H1 (cell line): ENCODE data around the gene CYP4B1. TPM values are rescaled to one million over a fixed set of nuclear protein-coding genes. Genes with fewer than 3 reads are reported as not detected.

Source experiments
- CTCF ChIA-PET: fragments of 300-600 bp; sonication (Branson Sonifier 250); formaldehyde crosslinking; loops from one replicate; lab custom pipeline; 2021; ENCODE audit not compliant: partially characterized antibody; lab: Charles Lee
- POLR2A ChIA-PET: fragments of 300-600 bp; sonication (Branson Sonifier 250); formaldehyde crosslinking; loops from one replicate; lab custom pipeline; 2021; ENCODE audit warnings: inconsistent platforms; ENCODE audit not compliant: partially characterized antibody; lab: Charles Lee
- DNase-seq, 2 experiments: peaks; one replicate each; pipeline versions ENCODE4 v3.0.0 to v3.0.0-alpha.2; 2010 to 2022; ENCODE audit warnings: low spot score in 2 of 2, low read depth in 1 of 2, mixed read lengths in 1 of 2
- FAIRE-seq: peaks from 2 replicates; lab custom pipeline; 2011; peaks lifted over from hg19 to GRCh38; lab: Jason Lieb, UNC
- H2AFZ ChIP-seq: 2 replicates; pipeline ENCODE4 v1.8.1; 2012; ENCODE audit warnings: low read length, inconsistent platforms
- H2AK5ac ChIP-seq: 2 replicates; pipeline ENCODE4 v1.6.1; 2013; ENCODE audit warnings: low read depth, low read length
- H2BK120ac ChIP-seq: replicated peaks from 2 replicates; pipeline ENCODE3; 2013; ENCODE audit warnings: low read depth, low read length, inconsistent platforms
- H2BK12ac ChIP-seq: 2 replicates; pipeline ENCODE4 v1.6.1; 2013; ENCODE audit warnings: low read depth, low read length
- H2BK15ac ChIP-seq: 2 replicates; pipeline ENCODE4 v1.6.1; 2013; ENCODE audit warnings: low read length
- H2BK20ac ChIP-seq: 2 replicates; pipeline ENCODE4 v1.6.1; 2013; ENCODE audit warnings: low read length
- H2BK5ac ChIP-seq: 2 replicates; pipeline ENCODE4 v1.6.1; 2013; ENCODE audit warnings: low read depth, low read length
- H3K14ac ChIP-seq: 2 replicates; pipeline ENCODE4 v1.6.1; 2013; ENCODE audit warnings: inconsistent platforms; ENCODE audit not compliant: insufficient read length
- H3K18ac ChIP-seq: 2 replicates; pipeline ENCODE4 v1.6.1; 2013; ENCODE audit warnings: low read length; ENCODE audit errors: extremely low read depth
- H3K23ac ChIP-seq: 2 replicates; pipeline ENCODE4 v1.6.1; 2013; ENCODE audit warnings: inconsistent platforms; ENCODE audit not compliant: insufficient read length
- H3K23me2 ChIP-seq: 2 replicates; pipeline ENCODE4 v1.6.1; 2013; ENCODE audit warnings: low read depth, low read length
- H3K27ac ChIP-seq: 2 replicates; pipeline ENCODE4 v1.6.1; 2011; ENCODE audit warnings: low read depth, low read length, inconsistent platforms
- H3K27me3 ChIP-seq, 4 experiments: replicated peaks in 1 of 4; 1 replicate in 1 of 4; 2 replicates in 3 of 4; pipeline versions ENCODE4 v1.6.1 to v1.8.1; 2011 to 2013; ENCODE audit warnings: low read length in 3 of 4, mild to moderate bottlenecking in 3 of 4, inconsistent platforms in 2 of 4, mixed read lengths in 2 of 4, moderate library complexity in 1 of 4; ENCODE audit not compliant: control insufficient read depth in 3 of 4, insufficient read depth in 3 of 4; ENCODE audit errors: extremely low read depth in 1 of 4
- H3K36me3 ChIP-seq, 4 experiments: 2 replicates each; pipeline versions ENCODE4 v1.6.1 to v1.8.1; 2011 to 2013; ENCODE audit warnings: mild to moderate bottlenecking in 4 of 4, low read length in 3 of 4, moderate library complexity in 2 of 4, control low read depth in 1 of 4, inconsistent platforms in 1 of 4; ENCODE audit not compliant: insufficient read depth in 4 of 4, control insufficient read depth in 2 of 4
- H3K4ac ChIP-seq: replicated peaks from 2 replicates; pipeline ENCODE3; 2013; ENCODE audit warnings: low read length, low read depth, mixed read lengths, inconsistent platforms; ENCODE audit not compliant: insufficient read length
- H3K4me1 ChIP-seq, 4 experiments: replicated peaks in 1 of 4; 1 replicate in 1 of 4; 2 replicates in 3 of 4; pipeline versions ENCODE4 v1.6.1 to v1.8.1; 2011 to 2013; ENCODE audit warnings: low read length in 3 of 4, inconsistent platforms in 2 of 4, mixed read lengths in 1 of 4; ENCODE audit not compliant: insufficient read depth in 4 of 4, control insufficient read depth in 3 of 4
- H3K4me2 ChIP-seq, 2 experiments: 2 replicates each; pipeline versions ENCODE4 v1.6.1 to v1.8.1; 2011 to 2013; ENCODE audit warnings: low read depth in 2 of 2, low read length in 2 of 2, control low read depth in 1 of 2, inconsistent platforms in 1 of 2, mild to moderate bottlenecking in 1 of 2; ENCODE audit not compliant: insufficient read depth in 1 of 2
- H3K4me3 ChIP-seq, 4 experiments: fragments of 200-600, 300-600 bp in 1 of 4; sonication (generic), shearing (Covaris generic), sonication (Bioruptor Twin) in 1 of 4; 2 replicates each; pipeline versions ENCODE4 v1.5.1 to v1.8.1; 2011 to 2016; ENCODE audit warnings: low read length in 4 of 4, low read depth in 3 of 4, control low read depth in 2 of 4, inconsistent platforms in 2 of 4, mild to moderate bottlenecking in 2 of 4, mixed read lengths in 1 of 4, moderate library complexity in 1 of 4; ENCODE audit not compliant: insufficient read depth in 2 of 4; ENCODE audit errors: extremely low read depth in 1 of 4
- H3K56ac ChIP-seq: replicated peaks from 2 replicates; pipeline ENCODE3; 2013; ENCODE audit warnings: low read depth, mild to moderate bottlenecking, mixed read lengths, low read length, inconsistent platforms; ENCODE audit not compliant: insufficient read length
- H3K79me1 ChIP-seq: 2 replicates; pipeline ENCODE4 v1.6.1; 2013; ENCODE audit warnings: low read depth, low read length, control low read depth
- H3K79me2 ChIP-seq, 2 experiments: 2 replicates each; pipeline versions ENCODE4 v1.6.1 to v1.8.1; 2012 to 2013; ENCODE audit warnings: low read length in 2 of 2, mild to moderate bottlenecking in 2 of 2, inconsistent platforms in 1 of 2; ENCODE audit not compliant: insufficient read depth in 2 of 2, control insufficient read depth in 1 of 2
- H3K9ac ChIP-seq, 4 experiments: replicated peaks in 1 of 4; 1 replicate in 1 of 4; 2 replicates in 3 of 4; pipeline versions ENCODE4 v1.6.1 to v1.8.1; 2011 to 2013; ENCODE audit warnings: low read depth in 3 of 4, low read length in 3 of 4, control low read depth in 2 of 4, mild to moderate bottlenecking in 2 of 4, moderate library complexity in 2 of 4, inconsistent platforms in 1 of 4; ENCODE audit errors: extremely low read depth in 1 of 4
- H3K9me3 ChIP-seq, 2 experiments: 2 replicates each; pipeline versions ENCODE4 v1.6.1 to v1.8.1; 2012 to 2013; ENCODE audit warnings: mild to moderate bottlenecking in 2 of 2, moderate library complexity in 2 of 2, control low read depth in 1 of 2, inconsistent platforms in 1 of 2, low read depth in 1 of 2, low read length in 1 of 2, mixed read lengths in 1 of 2; ENCODE audit not compliant: insufficient read depth in 2 of 2
- H4K20me1 ChIP-seq, 2 experiments: replicated peaks in 1 of 2; 2 replicates each; pipeline versions ENCODE3 to v1.8.1; 2011 to 2013; ENCODE audit warnings: inconsistent platforms in 2 of 2, low read length in 2 of 2, mild to moderate bottlenecking in 1 of 2; ENCODE audit not compliant: insufficient read depth in 2 of 2, control insufficient read depth in 1 of 2
- H4K5ac ChIP-seq: 2 replicates; pipeline ENCODE4 v1.6.1; 2013; ENCODE audit warnings: low read length, low read depth, mixed read lengths, inconsistent platforms; ENCODE audit not compliant: insufficient read length
- H4K8ac ChIP-seq: 2 replicates; pipeline ENCODE4 v1.8.0; 2013; ENCODE audit warnings: mild to moderate bottlenecking, moderate library complexity, low read length, inconsistent platforms; ENCODE audit not compliant: insufficient read depth; ENCODE audit errors: extremely low read depth
- H4K91ac ChIP-seq: replicated peaks from 2 replicates; pipeline ENCODE3; 2013; ENCODE audit warnings: low read length, mixed read lengths, inconsistent platforms; ENCODE audit not compliant: insufficient read length
- ASH2L ChIP-seq: fragments of 200-600, 300-600 bp; sonication (generic); IDR thresholded peaks from one replicate; pipeline ENCODE4 v1.7.1; 2017; ENCODE audit warnings: low read length
- CREB1 ChIP-seq: IDR thresholded peaks from 2 replicates; pipeline ENCODE4 v1.6.1; 2012; ENCODE audit warnings: inconsistent platforms
- EGR1 ChIP-seq: IDR thresholded peaks from 2 replicates; pipeline ENCODE4 v1.6.1; 2011; ENCODE audit warnings: low read depth, low read length, borderline replicate concordance
- GABPA ChIP-seq: IDR thresholded peaks from 2 replicates; pipeline ENCODE4 v1.6.1; 2011; ENCODE audit warnings: mild to moderate bottlenecking, low read length, moderate library complexity, borderline replicate concordance; ENCODE audit not compliant: insufficient read depth
- HDAC6 ChIP-seq: IDR thresholded peaks from one replicate; pipeline ENCODE4 v1.7.1; 2012; ENCODE audit warnings: low read depth, mild to moderate bottlenecking, inconsistent platforms, low read length, moderate library complexity
- NANOG ChIP-seq: IDR thresholded peaks from 2 replicates; pipeline ENCODE4 v1.6.1; 2011; ENCODE audit warnings: low read length, low read depth, mild to moderate bottlenecking, inconsistent platforms; ENCODE audit not compliant: insufficient read depth, poor library complexity, severe bottlenecking
- PHF8 ChIP-seq: fragments of 200-600 bp; sonication (generic); conservative IDR thresholded peaks from 2 replicates; pipeline ENCODE4 v1.7.1; 2012; ENCODE audit warnings: low read depth, mild to moderate bottlenecking, inconsistent platforms, low read length, moderate library complexity
- RNF2 ChIP-seq: fragments of 200-900, 300-1000 bp; sonication (generic); IDR thresholded peaks from 2 replicates; pipeline ENCODE4 v1.7.1; 2016; ENCODE audit warnings: borderline replicate concordance, low read depth, mild to moderate bottlenecking, antibody characterized with exemption, low read length; ENCODE audit not compliant: poor library complexity, severe bottlenecking; ENCODE audit errors: missing control alignments
- RXRA ChIP-seq: IDR thresholded peaks from 2 replicates; pipeline ENCODE4 v1.6.1; 2011; ENCODE audit warnings: low read depth, mild to moderate bottlenecking, low read length, moderate library complexity; ENCODE audit not compliant: insufficient read depth
- SIN3A ChIP-seq, 2 experiments: IDR thresholded peaks in 1 of 2; conservative IDR thresholded peaks in 1 of 2; 2 replicates each; pipeline ENCODE4 v1.6.1; 2011 to 2012; ENCODE audit warnings: low read length in 2 of 2, improper control_type of control experiment in 1 of 2, low read depth in 1 of 2, mild to moderate bottlenecking in 1 of 2
- TAF7 ChIP-seq: optimal IDR thresholded peaks from 2 replicates; pipeline ENCODE3; 2011; ENCODE audit warnings: low read depth, mild to moderate bottlenecking, inconsistent platforms, low read length, moderate library complexity, borderline replicate concordance
- YY1 ChIP-seq: IDR thresholded peaks from 2 replicates; pipeline ENCODE4 v1.6.1; 2011; ENCODE audit warnings: low read depth, mild to moderate bottlenecking, low read length
- ZNF274 ChIP-seq: IDR thresholded peaks from 2 replicates; pipeline ENCODE4 v1.7.0; 2012; ENCODE audit warnings: low read length, borderline replicate concordance; ENCODE audit errors: extremely low read depth
- WGBS, 2 experiments: shearing (Covaris generic) in 1 of 2; methylation state at CpG; one replicate each; pipeline versions ENCODE4 v1.1.6 to v1.1.7; 2013 to 2015; ENCODE audit warnings: low lambda C conversion rate in 2 of 2, mixed read lengths in 2 of 2, inconsistent platforms in 1 of 2, low coverage in 1 of 2, missing lambda C conversion rate in 1 of 2; ENCODE audit not compliant: insufficient replicate concordance in 2 of 2, insufficient coverage in 1 of 2, insufficient read length in 1 of 2; ENCODE audit errors: extremely low coverage in 1 of 2, missing lambda C conversion rate in 1 of 2; 5-methylcytosine and 5-hydroxymethylcytosine counted together
- polyA plus RNA-seq, 7 experiments: library from polyadenylated mRNA; depleted of rRNA in 3 of 7; stranded (reverse) in 5 of 7; unstranded in 2 of 7; fragments of >200 nt in 5 of 7; fragments of 200-250 nt in 2 of 7; gene quantifications; 1 replicate in 5 of 7; 2 replicates in 1 of 7; 4 replicates in 1 of 7; pipeline versions ENCODE4 v1.2.1 to v1.2.3, GENCODE V29; 2011 to 2013; ENCODE audit warnings: missing spikeins in 2 of 7, mixed read lengths in 2 of 7
- total RNA-seq: library from RNA; stranded (reverse); fragmentation: NEBNext Ultra II Directional; extraction: Animal tissue kit (Norgen Biotek cat#: 25700); gene quantifications from 2 replicates; pipeline ENCODE4 v1.2.1, GENCODE V29; 2021
- TF ChIP-seq, protein P1 (sequence below): IDR thresholded peaks from 2 replicates; pipeline ENCODE4 v1.6.1; 2012; ENCODE audit warnings: inconsistent platforms

Gene CYP4B1
- total and polyA plus RNA-seq, 2 of the 8 experiments (the other 6 are each of a cell fraction or from before 2014, with no cell fraction given), result 0.23 TPM; not detected in 1

DNA sequence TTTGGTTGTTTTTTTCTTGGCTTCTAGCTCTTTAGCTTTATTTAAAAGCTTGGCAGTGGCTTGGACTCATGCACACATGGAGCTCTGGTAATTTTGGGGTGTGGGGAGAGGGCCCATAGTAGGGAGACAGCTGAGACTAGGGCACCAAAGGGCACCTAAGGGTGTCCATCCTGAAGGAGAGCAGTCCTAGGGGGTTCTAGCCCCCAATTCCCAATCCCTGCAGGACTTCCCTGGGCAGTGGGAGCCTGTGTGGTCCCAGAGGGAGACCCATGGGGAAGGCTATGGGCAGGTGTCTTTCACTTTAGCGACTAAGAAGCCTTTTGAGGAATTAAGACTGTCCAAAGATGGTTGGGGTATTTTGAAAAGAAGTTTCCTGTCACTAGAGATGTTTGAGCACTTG, 6.9 kb downstream of the CYP4B1 start:
- Histone ChIP-seq H3K4me2 (no peak overlapping the region), H2AFZ (no peak overlapping the region), H3K36me3 (no peaks in the 10 kb centered on the region), H2BK15ac (no peak overlapping the region), H2BK12ac (no peak overlapping the region), H3K27ac (no peak overlapping the region), H4K5ac (no peak overlapping the region), H2BK20ac (no peak overlapping the region), H2AK5ac (no peak overlapping the region), H3K27me3 (no peaks in the 10 kb centered on the region; a peak in 1 of 7 replicates), H3K9me3 (no peaks in the 10 kb centered on the region), H3K23me2 (no peaks in the 10 kb centered on the region)
- ChIA-PET CTCF (interaction anchor here (0.6 to 1.3 kb wide), 4 partner anchors 11 to 342 kb away, joined by 3 to 4 read pairs (median 4); no protein-coding TSS in a partner anchor), POLR2A (no interaction called here)
- TF ChIP-seq HDAC6, result no peak
- TF ChIP-seq TAF7, result no peak
- TF ChIP-seq NANOG, result no peak
- TF ChIP-seq RXRA, result no peak
- TF ChIP-seq ZNF274, result no peak
- TF ChIP-seq EGR1, result no peak
- no peak for TF ChIP-seq YY1
- TF ChIP-seq CREB1, result no peak
- no peak for TF ChIP-seq RNF2
- TF ChIP-seq, protein P1, sequence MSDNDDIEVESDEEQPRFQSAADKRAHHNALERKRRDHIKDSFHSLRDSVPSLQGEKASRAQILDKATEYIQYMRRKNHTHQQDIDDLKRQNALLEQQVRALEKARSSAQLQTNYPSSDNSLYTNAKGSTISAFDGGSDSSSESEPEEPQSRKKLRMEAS, result no peak
- no peak for TF ChIP-seq ASH2L
- TF ChIP-seq PHF8, result no peak
- TF ChIP-seq SIN3A (conservative IDR thresholded peaks at IDR 0.05 in 1 of 2, IDR thresholded peaks at IDR 0.05 in 1 of 2; ENCODE audit: low read depth in 1 of 2, low read length in 2 of 2), result no peak
- TF ChIP-seq GABPA, result no peak
- TF ChIP-seq, all 59 proteins: peak for 0
- Histone ChIP-seq H3K79me2 (no peaks in the 10 kb centered on the region), H3K18ac (no peak overlapping the region), H3K56ac (no peak overlapping the region), H3K79me1 (no peaks in the 10 kb centered on the region), H2BK120ac (no peak overlapping the region), H4K20me1 (no peaks in the 10 kb centered on the region), H3K4ac (no peak overlapping the region), H3K9ac (no peak overlapping the region), H3K14ac (no peak overlapping the region), H3K4me3 (no peak overlapping the region), H4K91ac (no peak overlapping the region), H3K23ac (no peak overlapping the region), H2BK5ac (no peak overlapping the region), H4K8ac (no peak overlapping the region), H3K4me1 (no peaks in the 10 kb centered on the region)
- DNase-seq (no peak), FAIRE-seq (no peak)
- WGBS, 2 experiments, result 100% methylated on average over 1 of the region's 1 CpG; no CpG with 5 or more reads in 1 of the 2 experiments
